Suprapubic skin (tissue), 4 donors: ENCODE results near the gene CTNNA2. TPM values are rescaled to one million over a fixed set of nuclear protein-coding genes. Genes with fewer than 3 reads are reported as not detected.

Experiments used
- DNase-seq, 2 donors: peaks; one replicate each; pipeline ENCODE4 v3.0.0-alpha.2; 2019; ENCODE audit warnings: low spot score in 2 of 2
- H3K27ac ChIP-seq: fragments of 200-600 bp; sonication (generic); one replicate; pipeline ENCODE4 v1.5.1; 2019
- H3K27me3 ChIP-seq: fragments of 200-600 bp; sonication (generic); one replicate; pipeline ENCODE4 v1.5.1; 2019
- H3K36me3 ChIP-seq: fragments of 200-600 bp; sonication (generic); one replicate; pipeline ENCODE4 v1.5.1; 2019
- H3K4me1 ChIP-seq: fragments of 200-600 bp; sonication (generic); one replicate; pipeline ENCODE4 v1.5.1; 2019
- H3K4me3 ChIP-seq: fragments of 200-600 bp; sonication (generic); one replicate; pipeline ENCODE4 v1.5.1; 2019; ENCODE audit warnings: mild to moderate bottlenecking
- H3K9me3 ChIP-seq: fragments of 200-600 bp; sonication (generic); one replicate; pipeline ENCODE4 v1.5.1; 2019
- EP300 ChIP-seq: sonication (generic); formaldehyde crosslinking; IDR thresholded peaks from one replicate; pipeline ENCODE4 v1.6.1; 2017; ENCODE audit warnings: antibody characterized with exemption
- POLR2A ChIP-seq, 2 donors: fragments of 450-650 bp; IDR thresholded peaks; one replicate each; pipeline ENCODE4 v1.6.1; 2017; ENCODE audit warnings: antibody characterized with exemption in 2 of 2, mild to moderate bottlenecking in 2 of 2, moderate library complexity in 2 of 2
- POLR2AphosphoS5 ChIP-seq, 3 donors: sonication (generic); formaldehyde crosslinking; IDR thresholded peaks; one replicate each; pipeline ENCODE4 v1.6.1; 2017; ENCODE audit warnings: antibody characterized with exemption in 3 of 3
- WGBS: methylation state at CpG from one replicate; pipeline ENCODE4 v1.1.5; 2018; 5-methylcytosine and 5-hydroxymethylcytosine counted together
- total RNA-seq, 4 donors: library from RNA; depleted of rRNA; stranded (reverse); fragments of >200 nt; gene quantifications; one replicate each; pipeline ENCODE4 v1.1.0, GENCODE V29; 2016
- TF ChIP-seq, protein P1 (sequence below), 2 donors: fragments of 200-600 bp in 1 of 2; fragments of 450-650 bp in 1 of 2; sonication (generic) in 1 of 2; IDR thresholded peaks; one replicate each; pipeline ENCODE4 v1.5.1; 2016 to 2019; ENCODE audit warnings: antibody characterized with exemption in 2 of 2, mild to moderate bottlenecking in 1 of 2, moderate library complexity in 1 of 2

The CTNNA2 gene
- total RNA-seq, 4 donors from 2014 or later = 0.15 to 0.21 TPM; not detected in 2

GRCh38 chr2:79862756-79863155, 349.9 kb downstream of the CTNNA2 start:
- 48% methylated on average over 1 of the region's 1 CpG for WGBS
- no peak for TF ChIP-seq POLR2A (IDR thresholded peaks at IDR 0.05)
- TF ChIP-seq, protein P1, sequence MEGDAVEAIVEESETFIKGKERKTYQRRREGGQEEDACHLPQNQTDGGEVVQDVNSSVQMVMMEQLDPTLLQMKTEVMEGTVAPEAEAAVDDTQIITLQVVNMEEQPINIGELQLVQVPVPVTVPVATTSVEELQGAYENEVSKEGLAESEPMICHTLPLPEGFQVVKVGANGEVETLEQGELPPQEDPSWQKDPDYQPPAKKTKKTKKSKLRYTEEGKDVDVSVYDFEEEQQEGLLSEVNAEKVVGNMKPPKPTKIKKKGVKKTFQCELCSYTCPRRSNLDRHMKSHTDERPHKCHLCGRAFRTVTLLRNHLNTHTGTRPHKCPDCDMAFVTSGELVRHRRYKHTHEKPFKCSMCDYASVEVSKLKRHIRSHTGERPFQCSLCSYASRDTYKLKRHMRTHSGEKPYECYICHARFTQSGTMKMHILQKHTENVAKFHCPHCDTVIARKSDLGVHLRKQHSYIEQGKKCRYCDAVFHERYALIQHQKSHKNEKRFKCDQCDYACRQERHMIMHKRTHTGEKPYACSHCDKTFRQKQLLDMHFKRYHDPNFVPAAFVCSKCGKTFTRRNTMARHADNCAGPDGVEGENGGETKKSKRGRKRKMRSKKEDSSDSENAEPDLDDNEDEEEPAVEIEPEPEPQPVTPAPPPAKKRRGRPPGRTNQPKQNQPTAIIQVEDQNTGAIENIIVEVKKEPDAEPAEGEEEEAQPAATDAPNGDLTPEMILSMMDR (IDR thresholded peaks at IDR 0.05) = no peak
- TF ChIP-seq EP300 = no peak
- no peak for TF ChIP-seq POLR2AphosphoS5 (IDR thresholded peaks at IDR 0.05)
- H3K9me3 ChIP-seq = no peaks in the 10 kb centered on the region

DNA sequence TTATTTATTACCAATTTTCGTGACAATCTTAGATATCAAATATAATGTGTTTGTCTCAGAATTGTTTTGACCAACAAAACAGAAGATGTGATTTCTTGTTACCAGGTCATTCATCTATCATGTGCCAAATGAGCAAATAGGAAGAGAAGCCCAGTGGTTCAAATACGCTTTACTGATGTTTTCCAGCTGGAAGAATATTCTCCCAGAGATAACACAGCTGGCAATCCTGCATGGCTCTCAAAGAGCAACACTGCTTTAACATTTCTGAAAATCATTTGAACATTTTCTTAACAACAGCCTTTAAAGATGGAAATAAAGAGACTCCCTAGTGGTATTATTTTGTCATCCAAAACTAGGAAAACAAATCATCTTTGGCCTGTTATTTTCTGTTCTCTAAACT, 359.8 kb downstream of the CTNNA2 start:
- Histone ChIP-seq H3K4me3 (no peak overlapping the region), H3K4me1 (no peaks in the 10 kb centered on the region), H3K27ac (no peak overlapping the region), H3K27me3 (no peaks in the 10 kb centered on the region), H3K36me3 (no peaks in the 10 kb centered on the region), H3K9me3 (no peaks in the 10 kb centered on the region)
- WGBS = 62% methylated on average over 2 of the region's 2 CpGs
- no peak for DNase-seq
- TF ChIP-seq, protein P1 (IDR thresholded peaks at IDR 0.05) = no peak
- TF ChIP-seq POLR2A (IDR thresholded peaks at IDR 0.05) = no peak

More at GRCh38 chr2:79862756-79863155, 349.9 kb downstream of the CTNNA2 start:
- H3K36me3 ChIP-seq = no peaks in the 10 kb centered on the region
- no peak overlapping the region for H3K27ac ChIP-seq
- H3K4me1 ChIP-seq = no peaks in the 10 kb centered on the region
- no peak for DNase-seq
- H3K4me3 ChIP-seq = no peak overlapping the region
- H3K27me3 ChIP-seq = no peaks in the 10 kb centered on the region

DNA sequence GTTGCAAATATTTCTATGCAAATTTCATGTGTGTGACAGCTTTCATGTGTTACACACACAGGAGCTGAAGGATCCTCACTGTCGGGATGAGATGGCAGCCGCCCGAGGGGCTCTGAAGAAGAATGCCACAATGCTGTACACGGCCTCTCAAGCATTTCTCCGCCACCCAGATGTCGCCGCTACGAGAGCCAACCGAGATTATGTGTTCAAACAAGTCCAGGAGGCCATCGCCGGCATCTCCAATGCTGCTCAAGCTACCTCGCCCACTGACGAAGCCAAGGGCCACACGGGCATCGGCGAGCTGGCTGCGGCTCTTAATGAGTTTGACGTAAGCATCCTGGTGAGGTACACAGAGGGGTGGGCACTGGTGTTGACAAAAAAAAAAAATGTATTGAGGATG, 361.2 kb downstream of the CTNNA2 start:
- TF ChIP-seq, protein P1 (IDR thresholded peaks at IDR 0.05) = no peak
- no peak for TF ChIP-seq POLR2AphosphoS5 (IDR thresholded peaks at IDR 0.05)
- WGBS = 93% methylated on average over 18 of the region's 18 CpGs

GRCh38 chr2:79876430-79876829, 363.6 kb downstream of the CTNNA2 start:
- Histone ChIP-seq H3K4me1 (no peaks in the 10 kb centered on the region), H3K4me3 (no peak overlapping the region), H3K36me3 (no peaks in the 10 kb centered on the region), H3K27ac (no peak overlapping the region), H3K27me3 (no peaks in the 10 kb centered on the region), H3K9me3 (no peaks in the 10 kb centered on the region)
- no peak for TF ChIP-seq EP300
- no peak for TF ChIP-seq POLR2A (IDR thresholded peaks at IDR 0.05)
- TF ChIP-seq, protein P1 (IDR thresholded peaks at IDR 0.05) = no peak
- TF ChIP-seq POLR2AphosphoS5 (IDR thresholded peaks at IDR 0.05) = no peak
- WGBS = 40% methylated on average over 3 of the region's 3 CpGs
- no peak for DNase-seq

More for the DNA sequence above, 361.2 kb downstream of the CTNNA2 start:
- Histone ChIP-seq H3K9me3 (no peaks in the 10 kb centered on the region), H3K36me3 (no peaks in the 10 kb centered on the region), H3K4me1 (no peaks in the 10 kb centered on the region), H3K27me3 (no peaks in the 10 kb centered on the region), H3K27ac (no peak overlapping the region), H3K4me3 (no peak overlapping the region)
- no peak for DNase-seq

DNA sequence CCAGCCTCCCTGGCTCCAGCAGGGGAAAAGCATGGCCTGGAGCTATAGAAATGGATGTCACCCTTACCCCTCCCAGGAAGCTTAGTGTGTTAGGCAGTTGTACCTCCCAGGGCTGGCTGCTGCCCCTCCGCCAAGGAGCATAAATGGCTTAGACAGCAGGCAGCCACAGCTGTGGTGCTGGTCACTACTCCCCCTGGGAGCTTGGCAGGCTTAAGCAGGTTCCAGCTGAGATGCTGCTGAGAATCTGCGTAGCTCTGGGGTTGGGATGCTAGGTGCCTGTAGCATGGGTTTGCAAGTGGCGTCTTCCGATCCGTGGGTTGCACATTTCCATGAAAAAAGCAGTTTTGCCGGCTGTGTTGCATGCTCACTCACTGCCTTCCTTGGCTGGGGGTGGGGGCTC, 369.7 kb downstream of the CTNNA2 start:
- WGBS = 87% methylated on average over 5 of the region's 6 CpGs
- Histone ChIP-seq H3K36me3 (no peaks in the 10 kb centered on the region), H3K27me3 (no peaks in the 10 kb centered on the region), H3K9me3 (no peaks in the 10 kb centered on the region), H3K27ac (no peak overlapping the region), H3K4me1 (no peaks in the 10 kb centered on the region), H3K4me3 (no peak overlapping the region)
- no peak for DNase-seq
- TF ChIP-seq, protein P1 (IDR thresholded peaks at IDR 0.05) = no peak
- no peak for TF ChIP-seq POLR2A (IDR thresholded peaks at IDR 0.05)
